GM21786 (cell line): ENCODE measurements around the gene PLCB4.

Experiments used
- ATAC-seq: cut with Tn5 transposase; IDR thresholded peaks from one replicate; pipeline ENCODE4 v1.9.1; 2021; ENCODE audit not compliant: unreplicated experiment

The PLCB4 gene

DNA sequence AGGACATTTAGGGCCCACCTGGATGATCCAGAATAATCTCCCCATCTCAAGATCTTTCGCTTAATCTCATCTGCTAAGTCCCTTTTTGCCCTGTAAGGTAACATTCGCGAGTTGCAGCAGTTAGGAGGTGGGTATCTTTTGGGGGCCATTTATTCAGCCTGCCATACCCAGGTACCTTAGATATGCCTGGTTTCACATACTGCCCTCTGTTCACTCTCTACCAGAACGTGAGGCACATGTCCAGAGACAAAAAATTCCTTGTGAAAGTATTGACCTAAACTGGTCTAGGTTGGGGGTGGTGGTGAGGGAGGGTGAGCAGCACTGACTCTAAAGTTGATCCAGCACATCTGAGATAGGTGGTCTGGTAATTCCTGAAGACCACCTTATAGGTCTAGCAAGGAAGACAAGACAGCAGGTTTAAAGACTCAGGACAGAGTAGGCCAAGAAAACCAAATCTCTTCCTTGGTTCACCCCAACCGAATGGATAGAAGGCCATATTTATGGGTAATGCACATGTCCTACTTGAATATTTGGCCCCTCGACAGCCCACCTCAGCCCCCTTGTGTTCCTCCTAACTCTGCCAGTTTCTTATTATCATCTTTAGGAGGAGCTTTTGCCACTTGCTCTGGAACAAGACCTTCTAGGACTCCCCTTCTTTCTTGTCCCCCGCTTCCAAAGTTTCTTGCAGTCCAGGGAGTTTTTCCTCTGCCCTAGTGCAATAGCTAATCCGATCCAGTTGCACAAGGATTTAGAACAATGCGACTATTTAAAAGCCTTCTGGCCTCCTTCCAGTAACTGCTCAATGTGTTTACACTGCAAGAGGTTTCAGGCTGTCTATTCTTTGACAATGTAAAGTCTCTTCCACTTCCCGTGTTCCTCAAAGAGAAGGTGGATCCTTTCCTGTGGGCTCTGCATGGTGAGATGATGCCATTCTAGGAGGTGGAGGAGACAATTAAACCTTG, 232.5 kb downstream of the PLCB4 start:
- ATAC-seq: no peak

DNA sequence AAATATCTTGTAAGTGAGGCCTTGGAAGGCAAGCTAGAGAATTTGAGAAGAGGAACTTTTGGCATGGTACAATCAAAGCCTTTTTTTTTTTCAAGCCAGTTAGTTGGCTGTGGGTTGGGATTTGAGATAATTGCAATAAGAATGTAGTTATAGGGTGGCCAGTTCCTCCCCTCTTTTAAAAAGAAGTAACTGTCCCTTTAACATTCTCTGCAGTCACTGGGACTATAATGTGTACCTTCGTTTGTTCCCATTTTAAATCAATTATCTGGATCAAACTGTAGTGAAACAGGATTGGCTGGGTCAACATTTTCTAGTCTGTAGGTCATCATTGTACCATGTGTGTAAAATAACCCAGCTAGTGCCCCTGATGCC, 233.2 kb downstream of the PLCB4 start:
- no peak for ATAC-seq

DNA sequence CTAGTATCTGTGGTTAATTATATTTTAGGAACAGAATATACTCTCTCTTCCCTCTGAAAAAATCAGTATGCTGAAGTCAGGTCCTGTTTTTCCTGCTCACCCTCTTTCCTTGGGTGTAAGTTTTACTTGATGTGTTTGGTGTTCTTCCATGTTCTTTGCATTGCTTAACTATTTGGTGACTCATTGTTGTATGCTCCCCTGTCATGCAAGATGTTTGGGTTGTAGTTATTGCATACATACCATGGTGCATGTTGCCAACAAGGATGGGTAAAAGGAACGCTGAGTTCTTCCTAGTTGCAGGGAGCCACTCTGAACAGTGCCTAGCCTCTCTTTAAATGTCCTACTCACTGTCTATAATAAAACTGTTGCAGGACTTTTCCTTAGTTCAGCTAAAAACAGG, 237.6 kb downstream of the PLCB4 start:
- ATAC-seq: no peak

DNA sequence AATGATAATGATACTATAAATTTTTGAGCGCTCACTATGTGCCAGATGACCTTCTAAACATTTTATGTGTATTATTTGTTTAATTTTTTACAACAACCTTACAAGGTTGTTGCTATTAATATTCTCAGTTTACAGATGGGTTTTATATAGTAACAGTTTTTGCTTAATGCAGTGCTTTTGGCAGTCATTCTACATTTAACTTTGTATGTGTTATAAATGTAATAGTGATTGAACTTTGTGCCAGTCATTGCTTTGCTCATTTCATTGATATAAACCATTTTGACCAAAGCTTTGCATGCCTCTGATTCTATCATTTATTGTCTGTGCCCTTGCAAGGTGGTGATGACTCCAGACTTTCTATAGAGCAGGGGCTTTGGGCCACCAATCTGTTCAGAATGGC, 239.2 kb downstream of the PLCB4 start:
- no peak for ATAC-seq

GRCh38 chr20:9311132-9311531, 242.2 kb downstream of the PLCB4 start:
- ATAC-seq: no peak

DNA sequence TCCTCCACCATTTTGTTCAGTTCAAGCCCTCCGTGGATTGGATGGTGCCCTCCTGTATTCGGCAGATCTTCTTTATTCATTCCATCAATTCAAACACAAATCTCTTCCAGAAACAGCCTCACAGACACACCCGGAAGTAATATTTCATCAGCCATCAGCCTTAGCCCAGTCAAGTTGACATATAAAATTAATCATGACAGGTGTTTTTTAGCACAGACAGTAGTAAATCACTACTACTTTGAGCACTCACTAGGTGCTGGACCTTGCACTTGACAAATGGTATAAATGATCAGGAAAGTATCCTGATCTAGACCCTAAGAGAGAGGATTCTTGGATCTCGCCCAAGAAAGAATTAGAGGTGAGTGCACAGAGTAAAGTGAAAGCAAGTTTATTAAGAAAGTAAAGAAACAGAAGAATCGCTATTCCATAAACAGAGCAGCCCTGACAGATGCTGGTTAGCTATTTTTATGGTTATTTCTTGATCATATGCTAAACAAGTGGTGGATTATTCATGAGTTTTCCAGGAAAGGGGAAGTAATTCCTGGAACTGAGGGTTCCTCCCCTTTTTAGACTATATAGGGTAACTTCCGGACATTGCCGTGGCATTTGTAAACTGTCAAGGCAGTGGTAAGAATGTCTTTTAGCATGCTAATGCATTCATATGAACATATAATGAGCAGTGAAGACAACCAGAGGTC, 250.9 kb downstream of the PLCB4 start:
- no peak for ATAC-seq

- no peak for ATAC-seq
Measured at GRCh38 chr20:9321007-9321406, 252.1 kb downstream of the PLCB4 start.

DNA sequence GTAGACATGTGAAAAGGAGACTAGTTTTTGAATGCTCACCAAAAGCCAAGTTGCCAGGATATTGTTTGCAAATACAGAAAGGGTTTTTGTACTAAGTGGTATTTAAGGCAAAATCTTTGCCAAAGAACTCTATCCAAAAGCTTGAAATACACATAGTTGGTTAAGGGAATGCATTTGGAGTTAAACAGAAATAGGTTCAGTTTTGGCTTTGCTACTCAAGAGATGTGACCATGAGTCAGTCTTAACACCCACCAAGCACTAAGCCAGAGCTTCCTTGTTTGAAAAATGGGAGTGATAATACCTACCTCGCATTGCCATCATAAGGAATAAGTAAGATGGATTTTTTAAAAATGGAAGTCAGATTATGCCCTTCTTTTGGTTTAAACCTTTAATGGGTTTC, 253.8 kb downstream of the PLCB4 start:
- ATAC-seq: no peak

GRCh38 chr20:9323622-9324021, 254.7 kb downstream of the PLCB4 start:
- no peak for ATAC-seq

DNA sequence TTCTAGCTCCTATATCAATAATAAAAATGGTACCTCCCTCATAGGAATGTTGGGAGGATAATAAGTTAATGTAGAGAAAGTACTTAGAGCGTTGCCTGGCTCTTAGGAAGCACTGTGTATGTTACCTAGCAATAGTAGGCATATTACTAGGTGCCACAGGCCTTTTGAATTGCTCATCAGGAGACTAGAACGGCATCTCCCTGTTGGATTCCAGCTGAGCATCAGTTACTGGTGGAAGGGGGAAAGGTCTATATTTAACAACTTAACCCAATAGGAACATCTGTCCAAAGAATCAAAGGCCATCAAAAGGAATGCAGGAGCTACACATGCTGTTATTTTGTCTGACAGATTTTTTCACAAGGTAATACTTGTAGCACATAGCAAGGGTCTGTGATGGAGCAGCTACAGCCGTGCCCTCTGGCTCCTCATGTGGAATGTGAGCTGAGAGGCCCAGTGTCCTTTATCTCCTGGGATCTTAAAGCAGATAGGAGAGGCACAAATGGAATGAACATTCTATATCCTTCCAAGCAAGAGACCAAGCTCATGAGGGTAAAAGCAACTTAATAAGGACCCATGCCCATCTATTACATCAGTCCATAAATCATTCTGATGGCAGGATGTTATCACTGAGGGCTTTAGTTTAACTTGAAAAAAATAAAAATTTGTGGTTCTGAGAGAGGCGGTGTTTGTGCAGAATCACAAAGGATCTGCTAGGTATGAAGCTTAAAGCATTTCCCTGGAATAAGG, 260.6 kb downstream of the PLCB4 start:
- ATAC-seq: no peak

- ATAC-seq: no peak
Measured at GRCh38 chr20:9330151-9330550, 261.3 kb downstream of the PLCB4 start.

DNA sequence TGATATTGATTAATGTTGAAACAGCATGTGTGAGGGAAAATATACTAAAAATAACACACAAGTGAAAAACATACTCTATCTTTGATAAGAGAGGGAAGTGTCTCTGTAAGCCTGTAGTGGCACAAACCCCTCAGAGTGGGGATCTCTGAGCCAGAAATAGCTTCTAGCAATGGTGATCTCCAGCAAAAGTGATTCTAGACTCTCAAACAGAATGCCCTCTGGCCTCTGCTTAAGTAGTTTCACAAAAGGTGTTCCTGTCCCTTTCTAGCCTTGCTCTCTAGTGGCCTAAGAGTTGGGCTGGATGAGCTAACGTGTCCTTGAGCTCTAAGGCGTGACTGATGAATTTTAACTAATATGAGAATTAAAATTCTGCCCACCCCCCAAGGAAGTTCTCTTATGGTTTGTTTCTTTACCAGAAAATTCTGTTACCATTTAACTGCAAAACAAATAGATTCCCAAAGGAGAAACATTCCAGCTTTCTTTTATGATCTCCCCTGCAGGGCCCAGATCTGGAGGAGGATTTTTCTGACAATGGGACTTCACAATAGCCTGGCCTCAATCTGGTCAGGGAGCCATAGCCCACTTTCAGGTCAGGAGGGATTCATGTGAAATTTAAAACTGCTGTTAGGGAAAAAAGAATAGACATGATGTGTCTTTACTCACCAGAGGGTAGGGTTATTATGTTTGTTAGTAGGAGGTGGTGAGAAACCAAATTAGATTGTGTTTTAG, 263.0 kb downstream of the PLCB4 start:
- no peak for ATAC-seq

DNA sequence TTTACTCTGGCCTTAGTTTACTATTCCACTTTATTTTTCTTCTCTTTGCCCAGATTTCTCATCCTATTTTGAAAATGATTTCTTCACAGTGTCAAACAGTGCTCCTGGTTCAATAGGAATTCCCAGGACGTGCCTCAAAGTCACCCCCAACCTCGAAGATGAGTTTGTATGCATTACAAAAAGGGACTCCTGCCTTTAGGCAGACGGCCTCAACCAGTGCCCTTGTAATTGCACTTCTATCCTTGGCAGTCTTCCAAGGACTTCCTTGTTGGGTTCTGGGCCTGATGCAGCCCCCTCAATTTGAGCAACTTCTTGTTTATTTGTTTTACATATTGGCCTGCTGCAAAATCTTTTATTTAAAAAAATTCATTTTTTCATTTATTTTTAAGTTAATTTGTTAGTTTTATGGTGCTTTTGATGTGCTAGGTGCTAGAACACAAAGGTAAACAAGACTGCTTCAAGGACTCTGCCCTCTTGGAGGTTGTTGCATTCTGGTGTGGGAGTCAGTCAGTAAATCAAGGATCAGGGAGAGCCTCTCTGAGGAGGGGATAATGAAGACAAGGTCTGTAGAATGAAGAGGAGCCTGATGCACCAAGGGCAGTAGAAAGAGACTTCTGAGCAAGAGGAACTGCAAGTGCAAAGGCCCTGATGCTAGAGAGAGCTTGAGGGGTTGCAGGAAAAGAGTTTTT, 264.0 kb downstream of the PLCB4 start:
- ATAC-seq: no peak

- ATAC-seq: no peak
Measured at GRCh38 chr20:9334866-9335265, 266.0 kb downstream of the PLCB4 start.

DNA sequence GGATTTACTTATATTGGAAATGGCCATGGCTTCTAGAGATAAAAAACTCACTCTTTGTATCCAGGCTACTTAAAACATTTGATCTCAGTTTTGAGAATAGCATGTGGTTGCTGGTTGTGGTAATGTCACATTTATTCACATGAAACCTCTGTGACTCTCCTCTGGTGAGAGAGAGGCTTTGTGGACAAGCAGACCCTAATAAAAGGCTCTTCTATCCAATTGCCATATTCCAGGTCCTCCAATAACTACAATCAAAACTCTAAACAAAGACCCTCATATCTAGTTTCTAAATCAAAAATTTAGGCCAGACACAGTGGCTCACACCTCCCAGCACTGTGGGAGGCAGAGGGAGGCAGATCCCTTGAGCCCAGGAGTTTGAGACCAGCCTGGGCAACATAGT, 269.2 kb downstream of the PLCB4 start:
- ATAC-seq: no peak

DNA sequence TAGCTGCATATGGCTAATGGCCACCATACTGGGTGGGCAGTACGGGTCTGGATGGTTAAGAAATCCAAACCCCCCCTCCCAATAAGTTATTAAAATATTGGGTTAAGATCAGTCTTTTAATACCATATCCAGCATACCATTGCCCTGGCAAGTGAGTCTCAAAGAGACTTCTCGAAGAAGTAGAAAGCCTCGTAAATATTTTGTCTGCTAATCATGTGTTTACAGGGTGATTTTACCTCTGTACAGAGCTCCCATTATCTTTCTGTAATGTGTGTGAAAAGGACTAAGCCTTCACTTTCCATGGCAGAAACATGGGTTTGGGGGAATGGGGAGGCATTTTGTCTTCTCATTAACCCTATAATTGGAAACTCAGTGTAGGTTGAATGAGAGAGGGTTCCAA, 270.8 kb downstream of the PLCB4 start:
- no peak for ATAC-seq

GRCh38 chr20:9342651-9343050, 273.8 kb downstream of the PLCB4 start:
- no peak for ATAC-seq

GRCh38 chr20:9344083-9344920, 275.4 kb downstream of the PLCB4 start:
- no peak for ATAC-seq

GRCh38 chr20:9348316-9348715, 279.4 kb downstream of the PLCB4 start:
- ATAC-seq: no peak

DNA sequence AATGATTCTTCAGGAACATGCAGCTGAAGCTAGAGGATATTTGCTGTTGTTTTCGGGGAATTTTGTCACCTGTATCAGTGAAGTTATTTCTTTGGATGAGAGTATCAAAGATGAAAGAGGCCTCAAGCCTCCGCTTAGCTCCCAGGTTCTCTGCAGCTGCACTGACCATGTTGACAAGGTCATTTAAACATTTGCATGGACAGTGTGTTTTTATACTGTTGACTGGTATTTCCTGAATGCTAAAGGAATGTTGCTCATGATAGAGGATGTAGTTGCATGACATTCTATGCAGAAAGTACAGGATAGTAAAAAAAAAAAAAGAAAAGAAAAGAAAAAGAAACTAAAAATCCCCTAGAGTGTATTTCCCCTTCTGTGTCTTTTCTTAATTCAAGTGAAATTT, 279.9 kb downstream of the PLCB4 start:
- no peak for ATAC-seq
